GM12873 (cell line): ENCODE measurements around the gene METTL17.

Experiments used
- CTCF ChIP-seq: IDR thresholded peaks from 2 replicates; pipeline ENCODE4 v1.5.1; 2012; ENCODE audit warnings: low read depth, mild to moderate bottlenecking, moderate library complexity, low read length, control low read depth; ENCODE audit not compliant: insufficient read depth; ENCODE audit errors: missing control alignments

The METTL17 gene

GRCh38 chr14:21024585-21025370 lies 35.0 kb downstream of the METTL17 start, which contains the start of gene NDRG2:
Gene NDRG2, minus strand, starts transcription at chr14:21025061. Its CDS starts 1,746 bp downstream, at chr14:21023315.
- TF ChIP-seq CTCF = no peak

GRCh38 chr14:21025371-21026273 lies 35.8 kb downstream of the METTL17 start:
- no peak for TF ChIP-seq CTCF

- TF ChIP-seq CTCF = no peak
Measured at GRCh38 chr14:21026274-21026987, 36.7 kb downstream of the METTL17 start.

GRCh38 chr14:21026988-21027315 lies 37.2 kb downstream of the METTL17 start:
- TF ChIP-seq CTCF = no peak

- no peak for TF ChIP-seq CTCF
Measured at GRCh38 chr14:21029917-21030316, 40.1 kb downstream of the METTL17 start, which contains the start of gene TPPP2. Gene TPPP2, plus strand, starts transcription at chr14:21030217. Its CDS starts 365 bp downstream, at chr14:21030582.

GRCh38 chr14:21030531-21030930 lies 40.8 kb downstream of the METTL17 start:
- no peak for TF ChIP-seq CTCF
